ENCODE data around the gene CRYBA4. TPM values are rescaled to one million over a fixed set of nuclear protein-coding genes. Genes with fewer than 3 reads are reported as not detected.

Gene CRYBA4
- polyA plus RNA-seq, 1 donor from 2014 or later = not detected

DNA sequence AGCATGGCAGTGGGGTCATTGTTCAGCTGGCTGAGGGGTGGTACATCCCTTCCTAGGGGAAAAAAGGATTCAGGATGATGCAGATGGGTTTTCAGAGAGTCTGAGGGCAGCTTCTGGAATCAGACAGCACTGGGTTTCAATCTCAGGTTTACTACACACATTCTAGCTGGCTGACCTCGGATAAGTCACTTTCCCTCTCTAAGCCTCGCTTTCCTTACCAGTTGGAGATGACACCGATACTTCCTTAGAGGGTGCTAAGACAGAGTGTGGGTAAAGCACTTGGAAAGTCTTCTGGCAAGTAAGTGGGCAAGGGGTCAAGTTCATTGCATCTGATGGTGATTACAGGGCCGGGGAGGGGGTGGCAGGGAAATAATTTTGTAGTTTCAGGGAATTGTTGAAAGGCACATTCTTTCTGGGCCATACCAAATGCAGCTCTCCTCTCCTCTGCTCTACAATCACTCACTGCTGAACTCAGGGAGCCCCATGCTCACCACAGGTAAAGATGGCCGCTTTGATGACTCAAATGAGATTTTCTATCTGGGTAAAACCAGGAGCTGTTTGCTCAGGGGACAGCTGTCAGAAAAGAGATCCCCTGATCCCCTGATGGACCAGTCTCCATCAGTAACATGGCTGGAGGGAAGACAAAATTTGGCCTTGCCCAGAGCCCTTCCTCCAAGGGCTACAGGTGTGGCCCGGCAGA, 29.1 kb downstream of the CRYBA4 start:
- no peaks in the 10 kb centered on the region for H3K9me3 Mint-ChIP-seq
- no peak overlapping the region for H3K4me3 Mint-ChIP-seq
- peak overlapping the region in 1 of 3 donors; percentile 20 for H3K27ac Mint-ChIP-seq
- H3K4me1 Mint-ChIP-seq = peaks cover 0 to 14% (median 12%) of the 10 kb centered on the region in 3 donors
- no peaks in the 10 kb centered on the region for H3K36me3 Mint-ChIP-seq
- H3K27me3 Mint-ChIP-seq = peaks cover 7% of the 10 kb centered on the region

DNA sequence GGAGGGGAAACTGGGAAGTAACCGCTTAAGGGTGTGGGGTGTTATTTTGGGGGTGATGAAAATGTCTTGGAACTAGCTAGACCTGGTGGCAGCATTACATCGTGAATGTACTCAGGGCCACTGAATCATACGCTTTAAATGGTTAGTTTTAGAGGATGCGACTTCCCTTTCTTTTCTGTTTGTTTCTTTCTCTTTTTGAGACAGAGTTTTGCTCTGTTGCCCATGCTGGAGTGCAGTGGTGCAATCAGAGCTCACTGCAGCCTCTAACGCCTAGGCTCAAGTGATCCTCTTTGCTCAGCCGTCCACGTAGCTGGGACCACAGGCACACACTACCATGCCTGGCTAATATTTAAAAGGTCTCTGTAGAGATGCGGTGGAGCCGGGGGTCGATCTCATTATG, 30.1 kb downstream of the CRYBA4 start:
- peaks cover 1 to 14% (median 12%) of the 10 kb centered on the region in 3 donors for H3K4me1 Mint-ChIP-seq
- H3K9me3 Mint-ChIP-seq = no peaks in the 10 kb centered on the region
- peak overlapping the region in 1 of 4 donors; percentile 51 for H3K4me3 Mint-ChIP-seq
- H3K27me3 Mint-ChIP-seq = peaks cover 5% of the 10 kb centered on the region
- H3K27ac Mint-ChIP-seq = peak overlapping the region in 1 of 3 donors; percentile 3
- H3K36me3 Mint-ChIP-seq = no peaks in the 10 kb centered on the region

DNA sequence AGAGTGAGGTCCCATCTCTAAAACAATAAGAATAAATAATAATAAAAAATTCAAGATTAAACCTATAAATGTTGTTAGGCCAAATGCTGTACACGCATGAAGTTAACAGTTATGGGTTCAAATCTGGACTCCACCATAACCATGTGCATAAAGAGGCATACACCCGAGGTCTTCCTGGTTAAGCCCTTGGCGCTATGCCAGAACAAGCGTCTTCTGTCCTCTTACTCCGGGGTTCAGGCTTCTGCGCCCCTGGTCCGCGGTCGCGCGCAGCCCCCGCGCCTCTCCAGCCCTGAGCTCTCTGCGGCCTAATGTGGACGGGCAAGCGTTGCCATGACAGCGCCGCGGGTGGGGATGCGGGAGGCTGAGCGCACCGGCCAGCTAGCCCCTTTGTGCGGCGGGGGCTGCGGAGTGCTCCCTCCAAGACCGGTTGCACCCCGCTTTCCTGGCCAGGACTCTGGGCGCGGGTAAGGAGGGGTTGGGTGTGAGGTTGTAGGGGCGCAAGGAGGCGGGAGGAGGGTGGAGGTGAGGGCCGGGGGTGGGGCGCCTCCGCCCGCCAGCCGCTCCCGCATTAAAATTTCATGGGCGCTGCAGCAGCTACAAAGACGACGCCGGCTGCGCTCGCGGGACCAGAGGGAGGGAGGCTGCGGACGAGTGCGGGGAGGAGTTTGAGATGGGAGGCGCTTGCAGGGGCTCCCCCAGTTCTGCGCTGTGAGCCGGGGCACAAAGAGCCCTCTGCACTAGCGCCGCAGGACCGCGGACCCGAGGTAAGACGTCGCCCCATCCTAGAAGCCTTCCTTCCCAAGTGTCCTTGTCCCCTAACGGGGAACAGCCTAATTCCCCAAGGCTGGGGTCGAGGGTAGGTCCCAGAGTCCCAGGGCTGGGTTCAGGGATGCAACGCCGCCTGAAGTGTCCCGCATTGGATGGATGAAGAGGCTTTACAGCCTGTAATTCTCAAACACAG, 35.4 kb downstream of the CRYBA4 start, which contains the start of gene MIAT:
MIAT (plus strand) TSS at position 698 of the 961 bp plus-strand sequence.
- Mint-ChIP-seq H3K4me1 (peaks cover 14 to 36% (median 22%) of the 10 kb centered on the region in 3 donors), H3K4me3 (peak within 1 kb of the TSS; percentile 89 to 95 (median 93)), H3K36me3 (no peaks in the 10 kb centered on the region), H3K27me3 (peaks cover 8% of the 10 kb centered on the region), H3K27ac (peak within 1 kb of the TSS; percentile 37 to 63 (median 51)), H3K9me3 (no peaks in the 10 kb centered on the region)

DNA sequence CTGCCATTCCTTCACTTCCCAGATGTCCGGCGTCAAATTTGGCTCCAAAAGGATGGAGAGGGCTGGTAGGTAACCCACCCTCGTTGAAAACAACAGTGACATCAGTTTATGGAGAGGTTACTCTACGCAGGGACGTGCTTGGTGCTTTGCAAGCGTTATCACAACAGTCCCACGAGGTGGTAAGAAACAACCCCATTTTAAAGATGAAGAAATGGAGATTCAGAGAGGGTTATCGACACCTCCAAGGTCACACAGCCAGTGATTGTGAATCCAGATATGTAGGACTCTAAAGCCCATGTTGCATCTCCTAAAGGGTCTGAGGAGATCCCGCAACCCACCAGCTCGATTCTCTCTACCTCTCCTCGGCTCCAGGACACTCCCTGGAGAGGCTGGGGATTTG, 36.4 kb downstream of the CRYBA4 start:
- Mint-ChIP-seq H3K27ac (peak overlapping the region in 2 of 3 donors; percentile 40 to 63), H3K4me1 (peaks cover 19 to 45% (median 32%) of the 10 kb centered on the region in 3 donors), H3K9me3 (no peaks in the 10 kb centered on the region), H3K4me3 (peak overlapping the region; percentile 89 to 95 (median 93)), H3K36me3 (no peaks in the 10 kb centered on the region), H3K27me3 (peaks cover 8% of the 10 kb centered on the region)

GRCh38 chr22:26658671-26659478, 37.1 kb downstream of the CRYBA4 start:
- Mint-ChIP-seq H3K36me3 (peaks cover 2% of the 10 kb centered on the region), H3K4me1 (peaks cover 25 to 52% (median 38%) of the 10 kb centered on the region in 3 donors), H3K27ac (peak overlapping the region in 2 of 3 donors; percentile 40 to 91), H3K27me3 (peaks cover 8% of the 10 kb centered on the region), H3K9me3 (no peaks in the 10 kb centered on the region), H3K4me3 (peak overlapping the region; percentile 89 to 95 (median 93))

GRCh38 chr22:26660356-26660755, 38.6 kb downstream of the CRYBA4 start:
- H3K27ac Mint-ChIP-seq = no peak overlapping the region
- H3K9me3 Mint-ChIP-seq = no peaks in the 10 kb centered on the region
- H3K4me1 Mint-ChIP-seq = peaks cover 37 to 66% (median 53%) of the 10 kb centered on the region in 3 donors
- H3K36me3 Mint-ChIP-seq = peaks cover 2% of the 10 kb centered on the region
- peak overlapping the region in 2 of 4 donors; percentile 46 to 74 for H3K4me3 Mint-ChIP-seq
- peaks cover 8% of the 10 kb centered on the region for H3K27me3 Mint-ChIP-seq

DNA sequence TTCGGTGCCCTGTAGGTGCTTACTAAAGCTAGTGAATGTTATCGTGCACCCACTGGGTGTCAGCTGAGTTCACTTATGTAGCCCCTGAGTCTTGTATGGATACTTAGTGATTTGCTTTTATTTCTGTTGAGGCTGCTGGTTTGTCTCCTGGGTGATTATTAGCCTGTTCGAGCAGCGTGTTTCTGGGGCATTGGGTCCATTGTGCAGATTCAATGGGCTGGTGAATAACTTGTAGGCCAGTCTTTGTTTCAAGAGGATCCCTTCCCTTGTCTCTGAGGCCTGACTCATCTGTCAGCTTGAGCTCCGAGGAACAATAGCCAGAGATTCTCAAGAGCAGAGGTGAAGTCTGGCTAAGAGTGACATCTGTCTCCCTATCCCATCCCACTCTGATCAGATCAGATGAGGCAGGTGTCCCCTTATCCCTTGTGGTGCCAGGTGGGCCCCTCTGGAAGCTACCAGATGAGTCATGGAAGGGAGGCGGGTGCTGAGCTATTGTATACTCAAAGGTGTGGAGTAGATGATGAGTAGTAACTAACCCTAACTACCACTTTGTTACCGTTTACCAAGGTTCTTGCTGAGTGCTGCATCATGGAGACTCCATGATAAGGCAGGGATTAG, 39.3 kb downstream of the CRYBA4 start:
- Mint-ChIP-seq H3K9me3 (no peaks in the 10 kb centered on the region), H3K27me3 (peaks cover 8% of the 10 kb centered on the region), H3K27ac (peak overlapping the region in 2 of 3 donors; percentile 34 to 39), H3K4me3 (peak overlapping the region in 2 of 4 donors; percentile 46 to 74), H3K36me3 (peaks cover 2% of the 10 kb centered on the region), H3K4me1 (peaks cover 43 to 73% (median 59%) of the 10 kb centered on the region in 3 donors)

GRCh38 chr22:26662160-26662559, 40.4 kb downstream of the CRYBA4 start:
- Mint-ChIP-seq H3K4me1 (peaks cover 44 to 69% (median 62%) of the 10 kb centered on the region in 3 donors), H3K36me3 (peaks cover 2% of the 10 kb centered on the region), H3K9me3 (no peaks in the 10 kb centered on the region), H3K27ac (peak overlapping the region in 2 of 3 donors; percentile 50 to 59), H3K4me3 (peak overlapping the region in 1 of 4 donors; percentile 72), H3K27me3 (peaks cover 5% of the 10 kb centered on the region)

DNA sequence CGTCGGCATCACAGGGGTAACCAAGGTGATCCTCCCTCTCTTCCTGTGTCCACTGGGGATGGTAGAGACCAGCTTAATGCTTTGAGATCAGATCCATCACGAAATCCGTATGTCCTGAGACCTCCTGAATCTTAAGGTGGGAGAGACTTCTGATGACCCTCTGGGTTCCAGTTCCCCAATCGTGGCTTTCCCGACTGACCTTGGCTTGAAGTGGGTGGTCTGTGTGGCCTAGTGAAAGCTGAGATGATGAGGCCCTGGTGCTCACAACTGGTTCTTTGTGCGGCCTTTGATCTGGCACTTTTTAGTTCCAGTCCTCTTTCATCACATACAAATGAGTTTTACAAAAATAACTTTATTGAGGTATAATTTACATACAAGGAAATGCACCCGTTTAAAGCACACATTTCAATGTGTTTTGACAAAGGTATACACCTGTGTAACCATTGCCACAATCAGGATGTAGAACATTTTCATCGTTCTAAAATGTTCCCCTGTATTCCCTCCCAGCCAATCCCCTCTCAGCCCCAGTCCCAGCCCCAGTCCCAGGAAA, 41.7 kb downstream of the CRYBA4 start:
- Mint-ChIP-seq H3K9me3 (no peaks in the 10 kb centered on the region), H3K4me1 (peaks cover 46 to 68% (median 60%) of the 10 kb centered on the region in 3 donors), H3K36me3 (peaks cover 2% of the 10 kb centered on the region), H3K4me3 (peak overlapping the region; percentile 47 to 91 (median 80)), H3K27ac (peak overlapping the region; percentile 63 to 92 (median 87)), H3K27me3 (no peaks in the 10 kb centered on the region)

DNA sequence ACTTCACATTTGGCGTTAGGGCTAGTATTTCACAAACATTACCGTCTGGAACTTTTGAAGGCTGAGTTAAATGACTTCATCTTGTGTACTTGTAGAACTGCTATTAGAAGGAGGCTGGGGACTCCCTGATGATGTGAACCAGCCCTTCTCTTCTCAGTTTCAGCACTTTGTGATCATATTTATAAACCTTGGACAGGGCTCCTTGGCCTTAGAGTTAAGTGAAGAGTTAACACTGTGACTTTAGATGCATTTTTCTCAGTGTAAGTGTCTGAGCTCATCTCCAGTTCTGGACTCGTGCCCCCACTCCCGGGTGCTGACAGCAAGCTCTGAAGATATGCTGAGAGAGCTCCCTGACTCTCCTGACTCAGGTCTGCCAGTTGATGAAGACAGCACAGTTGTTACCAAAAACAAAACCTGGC, 44.1 kb downstream of the CRYBA4 start:
- H3K36me3 Mint-ChIP-seq = peaks cover 2% of the 10 kb centered on the region
- H3K9me3 Mint-ChIP-seq = no peaks in the 10 kb centered on the region
- peaks cover 44 to 64% (median 59%) of the 10 kb centered on the region in 3 donors for H3K4me1 Mint-ChIP-seq
- peaks cover 2% of the 10 kb centered on the region for H3K27me3 Mint-ChIP-seq
- peak overlapping the region in 2 of 3 donors; percentile 1 to 63 for H3K27ac Mint-ChIP-seq
- peak overlapping the region in 2 of 4 donors; percentile 72 to 77 for H3K4me3 Mint-ChIP-seq

DNA sequence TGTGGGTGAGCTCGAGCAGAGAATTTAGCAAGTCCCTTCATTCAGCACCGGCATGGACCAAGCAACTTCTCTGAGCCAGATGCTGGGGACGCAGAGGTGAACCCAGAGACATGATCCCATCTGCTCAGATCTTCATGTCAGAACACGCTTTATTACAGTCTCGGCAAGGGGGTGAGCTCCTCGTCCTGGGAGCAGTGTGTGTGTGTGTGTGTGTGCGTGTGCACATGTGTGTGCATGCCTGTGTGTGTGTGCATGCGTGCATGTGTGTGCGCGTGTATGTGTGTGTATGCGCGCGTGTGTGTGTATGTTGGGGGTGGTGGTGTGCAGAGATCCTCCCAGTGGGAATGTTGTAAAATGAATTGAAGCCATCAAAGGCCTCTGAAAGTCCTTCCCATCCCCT, 45.4 kb downstream of the CRYBA4 start:
- Mint-ChIP-seq H3K4me1 (peaks cover 54 to 72% (median 61%) of the 10 kb centered on the region in 3 donors), H3K36me3 (peaks cover 2% of the 10 kb centered on the region), H3K4me3 (peak overlapping the region in 1 of 4 donors; percentile 25), H3K9me3 (no peaks in the 10 kb centered on the region), H3K27me3 (peaks cover 2% of the 10 kb centered on the region), H3K27ac (peak overlapping the region in 1 of 3 donors; percentile 23)

DNA sequence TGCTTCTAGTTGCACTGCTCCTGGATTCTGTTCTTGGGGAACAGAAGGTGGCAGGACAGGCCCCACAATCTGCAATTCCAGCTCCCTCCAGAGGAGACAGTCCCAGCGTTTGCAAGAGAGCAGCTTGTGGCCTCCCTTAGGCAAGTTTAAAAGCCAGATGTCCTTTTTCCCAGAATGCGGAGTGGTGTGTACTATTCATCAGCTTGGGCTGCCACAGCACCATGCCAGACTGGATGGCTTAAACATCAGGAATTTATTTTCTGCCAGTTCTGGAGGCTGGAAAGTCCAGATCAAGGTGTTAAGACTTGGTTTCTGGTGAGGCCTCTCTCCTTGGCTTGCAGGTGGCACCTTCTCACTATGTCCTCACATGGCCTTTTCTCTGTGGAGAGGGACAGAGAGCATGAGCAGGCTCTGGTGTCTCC, 47.3 kb downstream of the CRYBA4 start:
- H3K9me3 Mint-ChIP-seq = no peaks in the 10 kb centered on the region
- H3K4me3 Mint-ChIP-seq = peak overlapping the region in 1 of 4 donors; percentile 49
- peak overlapping the region in 1 of 3 donors; percentile 79 for H3K27ac Mint-ChIP-seq
- H3K4me1 Mint-ChIP-seq = peaks cover 55 to 64% (median 60%) of the 10 kb centered on the region in 3 donors
- H3K36me3 Mint-ChIP-seq = no peaks in the 10 kb centered on the region
- H3K27me3 Mint-ChIP-seq = peaks cover 2% of the 10 kb centered on the region

- Mint-ChIP-seq H3K36me3 (no peaks in the 10 kb centered on the region), H3K9me3 (no peaks in the 10 kb centered on the region), H3K27me3 (peaks cover 2% of the 10 kb centered on the region), H3K27ac (peak overlapping the region; percentile 97 to 100 (median 98)), H3K4me1 (peaks cover 55 to 64% (median 57%) of the 10 kb centered on the region in 3 donors), H3K4me3 (peak overlapping the region; percentile 96 to 99 (median 98))
These were observed 48.7 kb downstream of the CRYBA4 start for GRCh38 chr22:26670459-26670858.
